H1 (cell line): Measurements from ENCODE around the gene PELI2. TPM values are rescaled to one million over a fixed set of nuclear protein-coding genes. Genes with fewer than 3 reads are reported as not detected.

Experiments
- CTCF ChIA-PET: fragments of 300-600 bp; sonication (Branson Sonifier 250); formaldehyde crosslinking; loops from one replicate; lab custom pipeline; 2021; ENCODE audit not compliant: partially characterized antibody; lab: Charles Lee
- POLR2A ChIA-PET: fragments of 300-600 bp; sonication (Branson Sonifier 250); formaldehyde crosslinking; loops from one replicate; lab custom pipeline; 2021; ENCODE audit warnings: inconsistent platforms; ENCODE audit not compliant: partially characterized antibody; lab: Charles Lee
- DNase-seq, 2 experiments: peaks; one replicate each; pipeline versions ENCODE4 v3.0.0 to v3.0.0-alpha.2; 2010 to 2022; ENCODE audit warnings: low spot score in 2 of 2, low read depth in 1 of 2, mixed read lengths in 1 of 2
- FAIRE-seq: peaks from 2 replicates; lab custom pipeline; 2011; peaks lifted over from hg19 to GRCh38; lab: Jason Lieb, UNC
- H2AFZ ChIP-seq: 2 replicates; pipeline ENCODE4 v1.8.1; 2012; ENCODE audit warnings: low read length, inconsistent platforms
- H2AK5ac ChIP-seq: 2 replicates; pipeline ENCODE4 v1.6.1; 2013; ENCODE audit warnings: low read depth, low read length
- H2BK120ac ChIP-seq: replicated peaks from 2 replicates; pipeline ENCODE3; 2013; ENCODE audit warnings: low read depth, low read length, inconsistent platforms
- H2BK12ac ChIP-seq: 2 replicates; pipeline ENCODE4 v1.6.1; 2013; ENCODE audit warnings: low read depth, low read length
- H2BK15ac ChIP-seq: 2 replicates; pipeline ENCODE4 v1.6.1; 2013; ENCODE audit warnings: low read length
- H2BK20ac ChIP-seq: 2 replicates; pipeline ENCODE4 v1.6.1; 2013; ENCODE audit warnings: low read length
- H2BK5ac ChIP-seq: 2 replicates; pipeline ENCODE4 v1.6.1; 2013; ENCODE audit warnings: low read depth, low read length
- H3K14ac ChIP-seq: 2 replicates; pipeline ENCODE4 v1.6.1; 2013; ENCODE audit warnings: inconsistent platforms; ENCODE audit not compliant: insufficient read length
- H3K18ac ChIP-seq: 2 replicates; pipeline ENCODE4 v1.6.1; 2013; ENCODE audit warnings: low read length; ENCODE audit errors: extremely low read depth
- H3K23ac ChIP-seq: 2 replicates; pipeline ENCODE4 v1.6.1; 2013; ENCODE audit warnings: inconsistent platforms; ENCODE audit not compliant: insufficient read length
- H3K23me2 ChIP-seq: 2 replicates; pipeline ENCODE4 v1.6.1; 2013; ENCODE audit warnings: low read depth, low read length
- H3K27ac ChIP-seq: 2 replicates; pipeline ENCODE4 v1.6.1; 2011; ENCODE audit warnings: low read depth, low read length, inconsistent platforms
- H3K27me3 ChIP-seq, 4 experiments: replicated peaks in 1 of 4; 1 replicate in 1 of 4; 2 replicates in 3 of 4; pipeline versions ENCODE4 v1.6.1 to v1.8.1; 2011 to 2013; ENCODE audit warnings: low read length in 3 of 4, mild to moderate bottlenecking in 3 of 4, inconsistent platforms in 2 of 4, mixed read lengths in 2 of 4, moderate library complexity in 1 of 4; ENCODE audit not compliant: control insufficient read depth in 3 of 4, insufficient read depth in 3 of 4; ENCODE audit errors: extremely low read depth in 1 of 4
- H3K36me3 ChIP-seq, 4 experiments: 2 replicates each; pipeline versions ENCODE4 v1.6.1 to v1.8.1; 2011 to 2013; ENCODE audit warnings: mild to moderate bottlenecking in 4 of 4, low read length in 3 of 4, moderate library complexity in 2 of 4, control low read depth in 1 of 4, inconsistent platforms in 1 of 4; ENCODE audit not compliant: insufficient read depth in 4 of 4, control insufficient read depth in 2 of 4
- H3K4ac ChIP-seq: replicated peaks from 2 replicates; pipeline ENCODE3; 2013; ENCODE audit warnings: low read length, low read depth, mixed read lengths, inconsistent platforms; ENCODE audit not compliant: insufficient read length
- H3K4me1 ChIP-seq, 4 experiments: replicated peaks in 1 of 4; 1 replicate in 1 of 4; 2 replicates in 3 of 4; pipeline versions ENCODE4 v1.6.1 to v1.8.1; 2011 to 2013; ENCODE audit warnings: low read length in 3 of 4, inconsistent platforms in 2 of 4, mixed read lengths in 1 of 4; ENCODE audit not compliant: insufficient read depth in 4 of 4, control insufficient read depth in 3 of 4
- H3K4me2 ChIP-seq, 2 experiments: 2 replicates each; pipeline versions ENCODE4 v1.6.1 to v1.8.1; 2011 to 2013; ENCODE audit warnings: low read depth in 2 of 2, low read length in 2 of 2, control low read depth in 1 of 2, inconsistent platforms in 1 of 2, mild to moderate bottlenecking in 1 of 2; ENCODE audit not compliant: insufficient read depth in 1 of 2
- H3K4me3 ChIP-seq, 4 experiments: fragments of 200-600, 300-600 bp in 1 of 4; sonication (generic), shearing (Covaris generic), sonication (Bioruptor Twin) in 1 of 4; 2 replicates each; pipeline versions ENCODE4 v1.5.1 to v1.8.1; 2011 to 2016; ENCODE audit warnings: low read length in 4 of 4, low read depth in 3 of 4, control low read depth in 2 of 4, inconsistent platforms in 2 of 4, mild to moderate bottlenecking in 2 of 4, mixed read lengths in 1 of 4, moderate library complexity in 1 of 4; ENCODE audit not compliant: insufficient read depth in 2 of 4; ENCODE audit errors: extremely low read depth in 1 of 4
- H3K56ac ChIP-seq: replicated peaks from 2 replicates; pipeline ENCODE3; 2013; ENCODE audit warnings: low read depth, mild to moderate bottlenecking, mixed read lengths, low read length, inconsistent platforms; ENCODE audit not compliant: insufficient read length
- H3K79me1 ChIP-seq: 2 replicates; pipeline ENCODE4 v1.6.1; 2013; ENCODE audit warnings: low read depth, low read length, control low read depth
- H3K79me2 ChIP-seq, 2 experiments: 2 replicates each; pipeline versions ENCODE4 v1.6.1 to v1.8.1; 2012 to 2013; ENCODE audit warnings: low read length in 2 of 2, mild to moderate bottlenecking in 2 of 2, inconsistent platforms in 1 of 2; ENCODE audit not compliant: insufficient read depth in 2 of 2, control insufficient read depth in 1 of 2
- H3K9ac ChIP-seq, 4 experiments: replicated peaks in 1 of 4; 1 replicate in 1 of 4; 2 replicates in 3 of 4; pipeline versions ENCODE4 v1.6.1 to v1.8.1; 2011 to 2013; ENCODE audit warnings: low read depth in 3 of 4, low read length in 3 of 4, control low read depth in 2 of 4, mild to moderate bottlenecking in 2 of 4, moderate library complexity in 2 of 4, inconsistent platforms in 1 of 4; ENCODE audit errors: extremely low read depth in 1 of 4
- H3K9me3 ChIP-seq, 2 experiments: 2 replicates each; pipeline versions ENCODE4 v1.6.1 to v1.8.1; 2012 to 2013; ENCODE audit warnings: mild to moderate bottlenecking in 2 of 2, moderate library complexity in 2 of 2, control low read depth in 1 of 2, inconsistent platforms in 1 of 2, low read depth in 1 of 2, low read length in 1 of 2, mixed read lengths in 1 of 2; ENCODE audit not compliant: insufficient read depth in 2 of 2
- H4K20me1 ChIP-seq, 2 experiments: replicated peaks in 1 of 2; 2 replicates each; pipeline versions ENCODE3 to v1.8.1; 2011 to 2013; ENCODE audit warnings: inconsistent platforms in 2 of 2, low read length in 2 of 2, mild to moderate bottlenecking in 1 of 2; ENCODE audit not compliant: insufficient read depth in 2 of 2, control insufficient read depth in 1 of 2
- H4K5ac ChIP-seq: 2 replicates; pipeline ENCODE4 v1.6.1; 2013; ENCODE audit warnings: low read length, low read depth, mixed read lengths, inconsistent platforms; ENCODE audit not compliant: insufficient read length
- H4K8ac ChIP-seq: 2 replicates; pipeline ENCODE4 v1.8.0; 2013; ENCODE audit warnings: mild to moderate bottlenecking, moderate library complexity, low read length, inconsistent platforms; ENCODE audit not compliant: insufficient read depth; ENCODE audit errors: extremely low read depth
- H4K91ac ChIP-seq: replicated peaks from 2 replicates; pipeline ENCODE3; 2013; ENCODE audit warnings: low read length, mixed read lengths, inconsistent platforms; ENCODE audit not compliant: insufficient read length
- BACH1 ChIP-seq: IDR thresholded peaks from 2 replicates; pipeline ENCODE4 v1.6.1; 2012; ENCODE audit warnings: low read length, improper control_type of control experiment
- CTBP2 ChIP-seq: IDR thresholded peaks from 2 replicates; pipeline ENCODE4 v1.7.0; 2011; ENCODE audit warnings: borderline replicate concordance, mild to moderate bottlenecking, moderate library complexity, mixed read lengths, low read length; ENCODE audit not compliant: insufficient read depth, insufficient read length
- EGR1 ChIP-seq: IDR thresholded peaks from 2 replicates; pipeline ENCODE4 v1.6.1; 2011; ENCODE audit warnings: low read depth, low read length, borderline replicate concordance
- JUN ChIP-seq: IDR thresholded peaks from 2 replicates; pipeline ENCODE4 v1.6.1; 2011; ENCODE audit warnings: low read depth, mild to moderate bottlenecking, improper control_type of control experiment, low read length
- MAFK ChIP-seq: IDR thresholded peaks from 2 replicates; pipeline ENCODE4 v1.6.1; 2012; ENCODE audit warnings: low read depth, mild to moderate bottlenecking, improper control_type of control experiment, low read length
- MAX ChIP-seq: IDR thresholded peaks from 2 replicates; pipeline ENCODE4 v1.6.1; 2012; ENCODE audit warnings: inconsistent platforms
- PHF8 ChIP-seq: fragments of 200-600 bp; sonication (generic); conservative IDR thresholded peaks from 2 replicates; pipeline ENCODE4 v1.7.1; 2012; ENCODE audit warnings: low read depth, mild to moderate bottlenecking, inconsistent platforms, low read length, moderate library complexity
- POU5F1 ChIP-seq: IDR thresholded peaks from 2 replicates; pipeline ENCODE4 v1.6.1; 2011; ENCODE audit warnings: low read depth, mild to moderate bottlenecking, low read length, moderate library complexity
- SAP30 ChIP-seq: fragments of 300-600 bp; sonication (generic); IDR thresholded peaks from 2 replicates; pipeline ENCODE4 v1.7.1; 2012; ENCODE audit warnings: low read length, moderate library complexity, mild to moderate bottlenecking, inconsistent platforms; ENCODE audit not compliant: insufficient read depth, insufficient replicate concordance
- SP2 ChIP-seq: IDR thresholded peaks from 2 replicates; pipeline ENCODE4 v1.6.1; 2012; ENCODE audit warnings: mild to moderate bottlenecking, low read length, inconsistent platforms
- SRF ChIP-seq: IDR thresholded peaks from 2 replicates; pipeline ENCODE4 v1.6.1; 2011; ENCODE audit warnings: mild to moderate bottlenecking, low read depth, low read length, moderate library complexity
- TCF12 ChIP-seq: IDR thresholded peaks from 2 replicates; pipeline ENCODE4 v1.6.1; 2011; ENCODE audit warnings: low read depth, mild to moderate bottlenecking, low read length
- WGBS, 2 experiments: shearing (Covaris generic) in 1 of 2; methylation state at CpG; one replicate each; pipeline versions ENCODE4 v1.1.6 to v1.1.7; 2013 to 2015; ENCODE audit warnings: low lambda C conversion rate in 2 of 2, mixed read lengths in 2 of 2, inconsistent platforms in 1 of 2, low coverage in 1 of 2, missing lambda C conversion rate in 1 of 2; ENCODE audit not compliant: insufficient replicate concordance in 2 of 2, insufficient coverage in 1 of 2, insufficient read length in 1 of 2; ENCODE audit errors: extremely low coverage in 1 of 2, missing lambda C conversion rate in 1 of 2; 5-methylcytosine and 5-hydroxymethylcytosine counted together
- polyA plus RNA-seq, 7 experiments: library from polyadenylated mRNA; depleted of rRNA in 3 of 7; stranded (reverse) in 5 of 7; unstranded in 2 of 7; fragments of >200 nt in 5 of 7; fragments of 200-250 nt in 2 of 7; gene quantifications; 1 replicate in 5 of 7; 2 replicates in 1 of 7; 4 replicates in 1 of 7; pipeline versions ENCODE4 v1.2.1 to v1.2.3, GENCODE V29; 2011 to 2013; ENCODE audit warnings: missing spikeins in 2 of 7, mixed read lengths in 2 of 7
- total RNA-seq: library from RNA; stranded (reverse); fragmentation: NEBNext Ultra II Directional; extraction: Animal tissue kit (Norgen Biotek cat#: 25700); gene quantifications from 2 replicates; pipeline ENCODE4 v1.2.1, GENCODE V29; 2021
- TF ChIP-seq, protein P1 (sequence below): IDR thresholded peaks from 2 replicates; pipeline ENCODE4 v1.6.1; 2012; ENCODE audit warnings: low read length, inconsistent platforms

Gene PELI2
- total and polyA plus RNA-seq, 2 of the 8 experiments (the other 6 are each of a cell fraction or from before 2014, with no cell fraction given) = 14.6 to 25.7 TPM

DNA sequence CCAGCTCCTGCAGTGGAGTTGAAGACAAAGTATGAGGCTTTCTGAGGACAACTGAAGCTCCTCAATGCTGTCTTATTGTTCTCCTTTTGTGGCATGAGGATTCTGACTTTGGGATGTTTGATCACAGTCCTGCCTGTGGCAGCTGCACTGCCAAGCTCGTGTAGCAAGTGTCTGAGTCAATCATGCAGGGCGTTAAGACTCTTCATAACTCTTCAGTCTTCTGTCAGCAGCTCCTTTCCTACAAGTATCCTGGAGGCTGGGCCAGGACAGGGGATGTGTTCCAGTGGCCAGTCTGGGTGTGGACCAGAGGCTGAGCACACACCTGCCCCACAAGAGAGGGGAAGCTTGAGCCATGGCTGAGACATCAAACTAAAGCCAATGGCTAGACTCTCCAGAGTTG lies 94.3 kb downstream of the PELI2 start:
- Histone ChIP-seq H2AFZ (no peak overlapping the region), H2BK120ac (no peak overlapping the region), H3K79me2 (0 out of 4 replicates have a peak, but pooled peaks cover 0 to 3% of the 10 kb centered on the region in 2 experiments), H3K36me3 (no peaks in the 10 kb centered on the region; a peak in 1 of 8 replicates), H3K27me3 (no peaks in the 10 kb centered on the region), H3K27ac (no peak overlapping the region), H3K4me1 (no peaks in the 10 kb centered on the region), H3K18ac (no peak overlapping the region), H4K91ac (no peak overlapping the region), H2BK5ac (no peak overlapping the region), H2BK15ac (no peak overlapping the region), H4K20me1 (peaks cover 0 to 2% of the 10 kb centered on the region in 2 experiments), H3K9ac (no peak overlapping the region), H3K23ac (no peak overlapping the region), H3K9me3 (no peaks in the 10 kb centered on the region), H2AK5ac (no peak overlapping the region), H3K79me1 (peaks cover 7% of the 10 kb centered on the region; the same call in 1 of the 2 replicates), H2BK12ac (no peak overlapping the region), H3K14ac (no peak overlapping the region), H4K8ac (no peak overlapping the region), H3K56ac (no peak overlapping the region), H3K23me2 (no peaks in the 10 kb centered on the region), H4K5ac (no peak overlapping the region), H3K4me2 (no peak overlapping the region), H3K4ac (no peak overlapping the region), H2BK20ac (no peak overlapping the region), H3K4me3 (no peak overlapping the region)
- WGBS, 2 experiments = 76% methylated on average over 2 of the region's 2 CpGs; no CpG with 5 or more reads in 1 of the 2 experiments
- CTCF ChIA-PET = interaction anchor here (0.7 to 0.9 kb wide), 2 partner anchors 11 to 130 kb away, joined by 3 read pairs; no protein-coding TSS in a partner anchor
- no peak for FAIRE-seq
- POLR2A ChIA-PET = no interaction called here
- no peak for DNase-seq
- TF ChIP-seq EGR1 (no peak), MAFK (no peak), JUN (no peak), SP2 (no peak), MAX (no peak), SRF (no peak), PHF8 (no peak), TCF12 (no peak), CTBP2 (no peak), BACH1 (no peak), POU5F1 (no peak), SAP30 (no peak)
- TF ChIP-seq, protein P1, sequence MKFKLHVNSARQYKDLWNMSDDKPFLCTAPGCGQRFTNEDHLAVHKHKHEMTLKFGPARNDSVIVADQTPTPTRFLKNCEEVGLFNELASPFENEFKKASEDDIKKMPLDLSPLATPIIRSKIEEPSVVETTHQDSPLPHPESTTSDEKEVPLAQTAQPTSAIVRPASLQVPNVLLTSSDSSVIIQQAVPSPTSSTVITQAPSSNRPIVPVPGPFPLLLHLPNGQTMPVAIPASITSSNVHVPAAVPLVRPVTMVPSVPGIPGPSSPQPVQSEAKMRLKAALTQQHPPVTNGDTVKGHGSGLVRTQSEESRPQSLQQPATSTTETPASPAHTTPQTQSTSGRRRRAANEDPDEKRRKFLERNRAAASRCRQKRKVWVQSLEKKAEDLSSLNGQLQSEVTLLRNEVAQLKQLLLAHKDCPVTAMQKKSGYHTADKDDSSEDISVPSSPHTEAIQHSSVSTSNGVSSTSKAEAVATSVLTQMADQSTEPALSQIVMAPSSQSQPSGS = no peak
